Neural cell (in vitro differentiated cells): Measurements from ENCODE around the gene SHANK1. TPM values are rescaled to one million over a fixed set of nuclear protein-coding genes. Genes with fewer than 3 reads are reported as not detected.

Experiments
- H2AFZ ChIP-seq: fragments of 200-600, 300-800 bp; sonication (generic), shearing (Covaris generic); 2 replicates; pipeline ENCODE4 v1.6.0; 2014; ENCODE audit warnings: low read depth, mild to moderate bottlenecking, antibody characterized with exemption, low read length, moderate library complexity
- H3F3A ChIP-seq: fragments of 200-600 bp; shearing (Covaris generic); 2 replicates; pipeline ENCODE4 v1.6.1; 2016; ENCODE audit warnings: mild to moderate bottlenecking, moderate library complexity, mixed read lengths, antibody characterized with exemption, low read length; ENCODE audit not compliant: insufficient read depth, poor library complexity, severe bottlenecking
- H3K27ac ChIP-seq: fragments of 200-600, 300-800 bp; sonication (generic), shearing (Covaris generic); 2 replicates; pipeline ENCODE4 v1.5.1; 2014; ENCODE audit warnings: mild to moderate bottlenecking, low read length, moderate library complexity
- H3K27me3 ChIP-seq: fragments of 300-800, 200-600 bp; sonication (generic), shearing (Covaris generic); 2 replicates; pipeline ENCODE4 v1.6.0; 2014; ENCODE audit warnings: mild to moderate bottlenecking, low read depth, low read length, moderate library complexity; ENCODE audit not compliant: insufficient read depth
- H3K36me3 ChIP-seq: fragments of 300-800, 200-600 bp; sonication (generic), shearing (Covaris generic); 2 replicates; pipeline ENCODE4 v1.5.1; 2014; ENCODE audit warnings: mild to moderate bottlenecking, antibody characterized with exemption, low read length, moderate library complexity; ENCODE audit not compliant: insufficient read depth
- H3K4me2 ChIP-seq: fragments of 300-800, 200-600 bp; sonication (generic), shearing (Covaris generic); 2 replicates; pipeline ENCODE4 v1.6.0; 2014; ENCODE audit warnings: mild to moderate bottlenecking, low read length
- H3K4me3 ChIP-seq: fragments of 300-800, 200-600 bp; sonication (generic), shearing (Covaris generic); 2 replicates; pipeline ENCODE4 v1.5.1; 2014; ENCODE audit warnings: mild to moderate bottlenecking, low read length, moderate library complexity
- H3K79me2 ChIP-seq: fragments of 200-600 bp; shearing (Covaris generic); replicated peaks from 2 replicates; pipeline ENCODE4 v1.6.0; 2014; ENCODE audit warnings: mild to moderate bottlenecking, low read length, moderate library complexity; ENCODE audit not compliant: insufficient read depth
- H3K9ac ChIP-seq: fragments of 300-800, 200-600 bp; sonication (generic), shearing (Covaris generic); 2 replicates; pipeline ENCODE4 v1.6.1; 2016; ENCODE audit warnings: mild to moderate bottlenecking, low read length, mixed read lengths
- H3K9me2 ChIP-seq: fragments of 200-600 bp; shearing (Covaris generic); 2 replicates; pipeline ENCODE4 v1.6.1; 2016; ENCODE audit warnings: mild to moderate bottlenecking, low read length, mixed read lengths; ENCODE audit not compliant: insufficient read depth
- H3K9me3 ChIP-seq: fragments of 200-600, 300-800 bp; sonication (generic), shearing (Covaris generic); 2 replicates; pipeline ENCODE4 v1.6.1; 2016; ENCODE audit warnings: mild to moderate bottlenecking, mixed run types, low read length, moderate library complexity, mixed read lengths
- H4K20me1 ChIP-seq: fragments of 200-600 bp; shearing (Covaris generic); 2 replicates; pipeline ENCODE4 v1.6.1; 2016; ENCODE audit warnings: mild to moderate bottlenecking, mixed run types; ENCODE audit not compliant: insufficient read depth
- CTCF ChIP-seq: fragments of 450-650 bp; IDR thresholded peaks from 2 replicates; pipeline ENCODE4 v1.5.1; 2014; ENCODE audit warnings: antibody characterized with exemption, mild to moderate bottlenecking, moderate library complexity; ENCODE audit not compliant: poor library complexity, severe bottlenecking
- EP300 ChIP-seq: fragments of 450-650 bp; conservative IDR thresholded peaks from 2 replicates; pipeline ENCODE4 v1.6.1; 2014; ENCODE audit warnings: antibody characterized with exemption, mild to moderate bottlenecking, moderate library complexity; ENCODE audit not compliant: poor library complexity, severe bottlenecking
- EZH2 ChIP-seq: fragments of 200-600, 300-800 bp; shearing (Covaris generic), sonication (generic); IDR thresholded peaks from 2 replicates; pipeline ENCODE4 v1.6.1; 2014; ENCODE audit warnings: antibody characterized with exemption, low read length, borderline replicate concordance, mild to moderate bottlenecking; ENCODE audit not compliant: insufficient read depth, poor library complexity, severe bottlenecking
- MXI1 ChIP-seq: fragments of 450-650 bp; conservative IDR thresholded peaks from 2 replicates; pipeline ENCODE4 v1.6.1; 2014; ENCODE audit warnings: antibody characterized with exemption, mild to moderate bottlenecking; ENCODE audit not compliant: poor library complexity, severe bottlenecking
- POLR2AphosphoS5 ChIP-seq: IDR thresholded peaks from 2 replicates; pipeline ENCODE4 v1.6.1; 2012
- RAD21 ChIP-seq: fragments of 450-650 bp; conservative IDR thresholded peaks from 2 replicates; pipeline ENCODE4 v1.6.1; 2014; ENCODE audit warnings: antibody characterized with exemption, mild to moderate bottlenecking, moderate library complexity
- REST ChIP-seq: IDR thresholded peaks from 2 replicates; pipeline ENCODE4 v1.6.1; 2012; ENCODE audit warnings: borderline replicate concordance
- SMC3 ChIP-seq: fragments of 450-650 bp; conservative IDR thresholded peaks from 2 replicates; pipeline ENCODE4 v1.6.1; 2014; ENCODE audit warnings: antibody characterized with exemption, mild to moderate bottlenecking, moderate library complexity; ENCODE audit not compliant: poor library complexity
- TAF1 ChIP-seq: IDR thresholded peaks from 2 replicates; pipeline ENCODE4 v1.6.1; 2012; ENCODE audit warnings: low read depth
- polyA plus RNA-seq: library from polyadenylated mRNA; depleted of rRNA; stranded (reverse); fragments of >200 nt; gene quantifications from 2 replicates; pipeline ENCODE4 v1.2.3, GENCODE V29; 2014

Gene SHANK1
- polyA plus RNA-seq, 1 donor from 2014 or later = 7.9 TPM

- H2AFZ ChIP-seq = no peak overlapping the region
- TF ChIP-seq REST (no peak), CTCF (no peak), EP300 (no peak), EZH2 (no peak), MXI1 (no peak)
- H3K27ac ChIP-seq = no peak overlapping the region
- no peak overlapping the region for H3K4me3 ChIP-seq
- no peak overlapping the region for H3K4me2 ChIP-seq
- no peaks in the 10 kb centered on the region for H3K36me3 ChIP-seq
- H3K9me3 ChIP-seq = no peaks in the 10 kb centered on the region
- H3K79me2 ChIP-seq = peaks cover 3% of the 10 kb centered on the region
- H4K20me1 ChIP-seq = no peaks in the 10 kb centered on the region
- no peaks in the 10 kb centered on the region for H3K27me3 ChIP-seq
- H3F3A ChIP-seq = peaks cover 3% of the 10 kb centered on the region
- H3K9me2 ChIP-seq = no peaks in the 10 kb centered on the region
- no peak overlapping the region for H3K9ac ChIP-seq
These were observed 1.3 kb upstream of the SHANK1 start for GRCh38 chr19:50720921-50721381.

- no peaks in the 10 kb centered on the region for H3K9me3 ChIP-seq
- H3K9ac ChIP-seq = no peak overlapping the region
- TF ChIP-seq RAD21 = no peak
- TF ChIP-seq CTCF = no peak
- TF ChIP-seq POLR2AphosphoS5 = no peak
- TF ChIP-seq SMC3 = no peak
- no peak for TF ChIP-seq REST
- TF ChIP-seq TAF1 = no peak
- TF ChIP-seq EZH2 = no peak
- TF ChIP-seq EP300 = no peak
- TF ChIP-seq MXI1 = no peak
- H3K9me2 ChIP-seq = no peaks in the 10 kb centered on the region
- no peaks in the 10 kb centered on the region for H3K79me2 ChIP-seq
- peak overlapping the region; percentile 53 for H3K4me3 ChIP-seq
- no peak overlapping the region for H3K4me2 ChIP-seq
- no peaks in the 10 kb centered on the region for H3K27me3 ChIP-seq
- no peak overlapping the region for H2AFZ ChIP-seq
- no peak overlapping the region for H3K27ac ChIP-seq
- no peaks in the 10 kb centered on the region for H4K20me1 ChIP-seq
- H3K36me3 ChIP-seq = no peaks in the 10 kb centered on the region
- H3F3A ChIP-seq = peaks cover 3% of the 10 kb centered on the region
These were observed 749 bp upstream of the SHANK1 start for GRCh38 chr19:50720181-50720920.
